HEK293 (cell line): Measurements from ENCODE around the gene TNS4.

Source experiments
- CTCF ChIA-PET: fragments of 350-600 bp; formaldehyde crosslinking; extraction: SDS; loops from one replicate; lab custom pipeline; 2021; ENCODE audit warnings: antibody characterized with exemption; lab: Yijun Ruan, JAX
- POLR2A ChIA-PET: fragments of 300-600 bp; formaldehyde crosslinking; extraction: SDS; loops from one replicate; lab custom pipeline; 2020; ENCODE audit warnings: antibody characterized with exemption, inconsistent platforms; lab: Yijun Ruan, JAX
- H3K27ac ChIP-seq: fragments of 200-500 bp; sonication (Bioruptor generic); 2 replicates; pipeline ENCODE4 v1.5.1; 2014; ENCODE audit warnings: low read depth, low read length, control low read depth, inconsistent platforms; ENCODE audit errors: extremely low read depth
- H3K36me3 ChIP-seq, 2 experiments: fragments of 200-500 bp in 1 of 2; sonication (Bioruptor generic) in 1 of 2; 1 replicate in 1 of 2; 2 replicates in 1 of 2; pipeline ENCODE4 v1.5.1; 2014 to 2017; ENCODE audit warnings: inconsistent platforms in 2 of 2, low read length in 2 of 2; ENCODE audit not compliant: control insufficient read depth in 2 of 2, insufficient read depth in 1 of 2
- H3K4me1 ChIP-seq: fragments of 200-500 bp; sonication (Bioruptor generic); 2 replicates; pipeline ENCODE4 v1.5.1; 2014; ENCODE audit warnings: mild to moderate bottlenecking, low read length, inconsistent platforms; ENCODE audit not compliant: control insufficient read depth, insufficient read depth
- H3K4me3 ChIP-seq: 2 replicates; pipeline ENCODE4 v1.5.1; 2011; ENCODE audit warnings: low read depth, mild to moderate bottlenecking, control low read depth, low read length, moderate library complexity
- H3K9me3 ChIP-seq: fragments of 200-500 bp; sonication (Bioruptor generic); 2 replicates; pipeline ENCODE4 v1.5.1; 2014; ENCODE audit warnings: low read depth, low read length, inconsistent platforms; ENCODE audit not compliant: control insufficient read depth, insufficient read depth
- BCL11A ChIP-seq: fragments of 450-650 bp; formaldehyde crosslinking; IDR thresholded peaks from 2 replicates; pipeline ENCODE4 v1.5.1; 2016; ENCODE audit warnings: low read depth, missing biosample characterization, missing genetic modification characterization
- BCL11B ChIP-seq: fragments of 450-650 bp; formaldehyde crosslinking; IDR thresholded peaks from 2 replicates; pipeline ENCODE4 v1.5.1; 2016; ENCODE audit warnings: low read depth, missing biosample characterization, missing genetic modification characterization
- GLIS1 ChIP-seq: fragments of 450-650 bp; formaldehyde crosslinking; IDR thresholded peaks from 2 replicates; pipeline ENCODE4 v1.5.1; 2016; ENCODE audit warnings: missing biosample characterization, missing genetic modification characterization
- GLIS2 ChIP-seq: fragments of 450-650 bp; formaldehyde crosslinking; IDR thresholded peaks from 2 replicates; pipeline ENCODE4 v1.5.1; 2016; ENCODE audit warnings: missing biosample characterization, missing genetic modification characterization
- KLF1 ChIP-seq: fragments of 450-650 bp; formaldehyde crosslinking; IDR thresholded peaks from 2 replicates; pipeline ENCODE4 v1.5.1; 2016; ENCODE audit warnings: missing biosample characterization, missing genetic modification characterization
- KLF16 ChIP-seq: fragments of 450-650 bp; formaldehyde crosslinking; IDR thresholded peaks from 2 replicates; pipeline ENCODE4 v1.5.1; 2017; ENCODE audit warnings: missing biosample characterization, missing genetic modification characterization
- KLF17 ChIP-seq: fragments of 450-650 bp; formaldehyde crosslinking; IDR thresholded peaks from 2 replicates; pipeline ENCODE4 v1.5.1; 2016; ENCODE audit warnings: missing biosample characterization, missing genetic modification characterization
- KLF9 ChIP-seq: fragments of 450-650 bp; formaldehyde crosslinking; IDR thresholded peaks from 2 replicates; pipeline ENCODE4 v1.5.1; 2016; ENCODE audit warnings: missing biosample characterization, missing genetic modification characterization, low read depth
- PATZ1 ChIP-seq: fragments of 450-650 bp; formaldehyde crosslinking; IDR thresholded peaks from 2 replicates; pipeline ENCODE4 v1.5.1; 2016; ENCODE audit warnings: missing biosample characterization, missing genetic modification characterization
- SALL2 ChIP-seq: fragments of 450-650 bp; formaldehyde crosslinking; IDR thresholded peaks from 2 replicates; pipeline ENCODE4 v1.5.0; 2017; ENCODE audit warnings: missing biosample characterization, mild to moderate bottlenecking, missing genetic modification characterization, borderline replicate concordance
- YY2 ChIP-seq: fragments of 450-650 bp; formaldehyde crosslinking; IDR thresholded peaks from 2 replicates; pipeline ENCODE4 v1.5.1; 2016; ENCODE audit warnings: missing biosample characterization, missing genetic modification characterization
- ZFHX2 ChIP-seq: fragments of 450-650 bp; formaldehyde crosslinking; conservative IDR thresholded peaks from 2 replicates; pipeline ENCODE4 v1.5.1; 2016; ENCODE audit warnings: missing biosample characterization, missing genetic modification characterization
- ZNF140 ChIP-seq: fragments of 450-650 bp; formaldehyde crosslinking; IDR thresholded peaks from 2 replicates; pipeline ENCODE4 v1.5.1; 2016; ENCODE audit warnings: missing biosample characterization, missing genetic modification characterization
- ZNF169 ChIP-seq: fragments of 450-650 bp; formaldehyde crosslinking; IDR thresholded peaks from 2 replicates; pipeline ENCODE4 v1.5.1; 2016; ENCODE audit warnings: missing biosample characterization, missing genetic modification characterization
- ZNF23 ChIP-seq: fragments of 450-650 bp; formaldehyde crosslinking; IDR thresholded peaks from 2 replicates; pipeline ENCODE4 v1.5.1; 2016; ENCODE audit warnings: missing biosample characterization, missing genetic modification characterization, borderline replicate concordance
- ZNF266 ChIP-seq: fragments of 450-650 bp; formaldehyde crosslinking; IDR thresholded peaks from 2 replicates; pipeline ENCODE4 v1.5.1; 2016; ENCODE audit warnings: missing biosample characterization, missing genetic modification characterization, low read depth
- ZNF274 ChIP-seq, 2 experiments: fragments of 200-500 bp in 1 of 2; fragments of 450-650 bp in 1 of 2; sonication (Bioruptor generic) in 1 of 2; formaldehyde crosslinking in 1 of 2; IDR thresholded peaks; 2 replicates each; pipeline versions ENCODE4 v1.5.1 to v1.6.1; 2014 to 2016; ENCODE audit warnings: borderline replicate concordance in 1 of 2, inconsistent platforms in 1 of 2, low read length in 1 of 2, missing biosample characterization in 1 of 2, missing genetic modification characterization in 1 of 2
- ZNF335 ChIP-seq: fragments of 450-650 bp; formaldehyde crosslinking; conservative IDR thresholded peaks from 2 replicates; pipeline ENCODE4 v1.5.1; 2016; ENCODE audit warnings: missing biosample characterization, missing genetic modification characterization
- ZNF394 ChIP-seq: fragments of 450-650 bp; formaldehyde crosslinking; IDR thresholded peaks from 2 replicates; pipeline ENCODE4 v1.5.1; 2016; ENCODE audit warnings: missing biosample characterization, missing genetic modification characterization, mild to moderate bottlenecking, moderate library complexity, borderline replicate concordance
- ZNF521 ChIP-seq: fragments of 450-650 bp; formaldehyde crosslinking; IDR thresholded peaks from 2 replicates; pipeline ENCODE4 v1.5.1; 2017; ENCODE audit warnings: missing biosample characterization, mild to moderate bottlenecking, missing genetic modification characterization
- ZNF596 ChIP-seq: fragments of 450-650 bp; IDR thresholded peaks from 2 replicates; pipeline ENCODE4 v1.5.0; 2018; ENCODE audit warnings: missing biosample characterization, mild to moderate bottlenecking, missing genetic modification characterization, moderate library complexity
- ZNF658 ChIP-seq: fragments of 450-650 bp; formaldehyde crosslinking; IDR thresholded peaks from 2 replicates; pipeline ENCODE4; 2016; ENCODE audit warnings: missing biosample characterization, missing genetic modification characterization
- ZNF670 ChIP-seq: fragments of 450-650 bp; formaldehyde crosslinking; IDR thresholded peaks from 2 replicates; pipeline ENCODE4 v1.5.1; 2016; ENCODE audit warnings: missing biosample characterization, missing genetic modification characterization, low read depth
- ZNF704 ChIP-seq: fragments of 450-650 bp; formaldehyde crosslinking; IDR thresholded peaks from 2 replicates; pipeline ENCODE4 v1.5.1; 2016; ENCODE audit warnings: missing biosample characterization, missing genetic modification characterization
- ZNF768 ChIP-seq: fragments of 450-650 bp; formaldehyde crosslinking; IDR thresholded peaks from 2 replicates; pipeline ENCODE4 v1.5.1; 2018; ENCODE audit warnings: missing biosample characterization, mild to moderate bottlenecking, missing genetic modification characterization
- TF ChIP-seq, protein P1 (sequence below): fragments of 450-650 bp; formaldehyde crosslinking; IDR thresholded peaks from 2 replicates; pipeline ENCODE4 v1.5.1; 2016; ENCODE audit warnings: missing biosample characterization, missing genetic modification characterization

The TNS4 gene

GRCh38 chr17:40496170-40496569 is 5.3 kb downstream of the TNS4 start:
- Histone ChIP-seq H3K36me3 (no peaks in the 10 kb centered on the region), H3K9me3 (no peaks in the 10 kb centered on the region), H3K4me1 (no peaks in the 10 kb centered on the region; the same call in 1 of the 2 replicates), H3K4me3 (no peak overlapping the region), H3K27ac (no peak overlapping the region)
- TF ChIP-seq GLIS2 (peak; percentile 38; the same call in 1 of the 2 replicates), KLF16 (tag by site-specific recombination) (no peak), GLIS1 (tag by site-specific recombination) (0 out of 2 replicates have a peak, but pooled peaks have one; percentile 26)
- ChIA-PET CTCF (interaction anchor here (0.8 to 5.1 kb wide), 7 partner anchors 14 to 467 kb away, joined by 3 to 33 read pairs (median 4); no protein-coding TSS in a partner anchor), POLR2A (no interaction called here)

GRCh38 chr17:40495140-40495539 is 6.3 kb downstream of the TNS4 start:
- Histone ChIP-seq H3K36me3 (no peaks in the 10 kb centered on the region), H3K4me1 (peaks cover 3% of the 10 kb centered on the region), H3K27ac (no peak overlapping the region), H3K4me3 (no peak overlapping the region), H3K9me3 (no peaks in the 10 kb centered on the region)
- ChIA-PET CTCF (interaction anchor here (0.7 to 4.9 kb wide), 6 partner anchors 9 to 1172 kb away, joined by 3 to 33 read pairs (median 4); no protein-coding TSS in a partner anchor), POLR2A (no interaction called here)
- TF ChIP-seq ZNF394 (peak; percentile 87), ZNF274 (IDR thresholded peaks at IDR 0.05; ENCODE audit: low read length) (no peak), ZNF274 (tag by site-specific recombination; IDR thresholded peaks at IDR 0.05; ENCODE audit: borderline replicate concordance) (peak; percentile 54; the same call in 1 of the 2 replicates), ZNF521 (no peak)

GRCh38 chr17:40493697-40494096 is 7.7 kb downstream of the TNS4 start:
- ChIA-PET CTCF (interaction anchor here (0.5 to 1.3 kb wide), 6 partner anchors 8 to 78 kb away, joined by 3 to 4 read pairs (median 4); no protein-coding TSS in a partner anchor), POLR2A (interaction anchor here (1.1 kb wide), 1 partner anchor 17 kb away, joined by 6 read pairs; no protein-coding TSS in a partner anchor)

DNA sequence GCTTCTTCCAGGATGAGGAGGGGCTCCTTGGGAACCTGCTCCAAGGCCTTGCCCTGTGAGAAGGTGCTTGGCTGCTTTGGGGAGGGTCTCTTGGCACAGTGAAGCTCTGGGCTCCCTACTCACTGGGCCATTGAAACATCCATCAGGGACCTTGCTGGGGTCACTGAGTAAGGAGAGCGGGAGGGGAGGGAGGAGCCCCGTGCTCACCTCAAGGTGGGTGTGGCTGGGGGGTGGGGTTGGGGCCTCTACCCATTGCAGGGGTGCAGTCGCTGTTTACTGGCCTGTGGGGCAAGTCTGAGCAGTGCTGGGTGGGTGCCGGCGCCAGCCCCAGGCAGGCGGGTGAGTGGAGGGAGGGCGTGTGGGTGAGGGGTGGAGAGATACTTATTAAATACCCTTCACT is 9.9 kb downstream of the TNS4 start:
- ChIA-PET POLR2A (no interaction called here), CTCF (interaction anchor here (1.1 to 2.0 kb wide), 5 partner anchors 15 to 68 kb away, joined by 3 to 11 read pairs (median 6); no protein-coding TSS in a partner anchor)
- H3K4me3 ChIP-seq, result no peak overlapping the region
- no peaks in the 10 kb centered on the region for H3K9me3 ChIP-seq
- no peaks in the 10 kb centered on the region for H3K36me3 ChIP-seq
- H3K4me1 ChIP-seq, result peaks cover 8% of the 10 kb centered on the region
- H3K27ac ChIP-seq, result no peak overlapping the region
- no peak for TF ChIP-seq ZNF704
- TF ChIP-seq KLF1 (tag by site-specific recombination), result peak; percentile 96
- TF ChIP-seq BCL11B (tag by site-specific recombination), result no peak
- no peak for TF ChIP-seq ZNF335 (tag by site-specific recombination)
- peak; percentile 43 for TF ChIP-seq ZFHX2 (tag by site-specific recombination)
- TF ChIP-seq, protein P1, sequence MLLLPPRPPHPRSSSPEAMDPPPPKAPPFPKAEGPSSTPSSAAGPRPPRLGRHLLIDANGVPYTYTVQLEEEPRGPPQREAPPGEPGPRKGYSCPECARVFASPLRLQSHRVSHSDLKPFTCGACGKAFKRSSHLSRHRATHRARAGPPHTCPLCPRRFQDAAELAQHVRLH, result no peak
- TF ChIP-seq ZNF169 (tag by site-specific recombination), result no peak
- TF ChIP-seq ZNF670 (tag by site-specific recombination), result no peak
- 0 out of 2 replicates have a peak, but pooled peaks have one; percentile 37 for TF ChIP-seq KLF9 (tag by site-specific recombination)
- TF ChIP-seq KLF17, result 0 out of 2 replicates have a peak, but pooled peaks have one; percentile 44
- no peak for TF ChIP-seq ZNF23
- TF ChIP-seq ZNF394, result no peak

More at GRCh38 chr17:40493697-40494096, 7.7 kb downstream of the TNS4 start:
- Histone ChIP-seq H3K4me3 (no peak overlapping the region), H3K4me1 (peaks cover 8% of the 10 kb centered on the region), H3K36me3 (no peaks in the 10 kb centered on the region), H3K9me3 (no peaks in the 10 kb centered on the region), H3K27ac (no peak overlapping the region)
- TF ChIP-seq ZNF768 (no peak), PATZ1 (no peak), ZNF266 (no peak), BCL11A (tag by site-specific recombination) (no peak), ZNF596 (no peak), SALL2 (tag by site-specific recombination) (no peak), ZNF658 (tag by site-specific recombination) (no peak), ZNF140 (tag by site-specific recombination) (no peak), YY2 (no peak)
